ENCODE measurements around the gene SEMA3G.

GRCh38 chr3:52434491-52435115 lies 10.3 kb downstream of the SEMA3G start:
- TF ChIP-seq CTCF (IDR thresholded peaks at IDR 0.05) (no peak), POLR2A (IDR thresholded peaks at IDR 0.05) (no peak), POLR2AphosphoS5 (IDR thresholded peaks at IDR 0.05) (no peak)

Data from stomach (tissue), 4 donors.